NCI-H1048 (cell line): ENCODE results near the gene TEX264.

Source experiments
- DNase-seq: peaks from one replicate; lab custom pipeline; 2025; lab: John Stamatoyannopoulos, UW

Gene TEX264

GRCh38 chr3:51692980-51693395 is 21.9 kb downstream of the TEX264 start:
- DNase-seq: no peak

- no peak for DNase-seq
Observed at GRCh38 chr3:51696954-51697353, 25.9 kb downstream of the TEX264 start.

- no peak for DNase-seq
Observed at GRCh38 chr3:51698209-51698608, 27.2 kb downstream of the TEX264 start.

GRCh38 chr3:51700403-51700802 is 29.4 kb downstream of the TEX264 start:
- DNase-seq: no peak

GRCh38 chr3:51702156-51702555 is 31.1 kb downstream of the TEX264 start:
- no peak for DNase-seq

GRCh38 chr3:51703068-51703760 is 32.2 kb downstream of the TEX264 start:
- DNase-seq: no peak

- DNase-seq: no peak
Observed at GRCh38 chr3:51703761-51704510, 32.9 kb downstream of the TEX264 start.

GRCh38 chr3:51704511-51704950 is 33.5 kb downstream of the TEX264 start:
- DNase-seq: no peak

GRCh38 chr3:51705276-51706020 is 34.4 kb downstream of the TEX264 start:
- no peak for DNase-seq

- no peak for DNase-seq
Observed at GRCh38 chr3:51706021-51706485, 35.0 kb downstream of the TEX264 start.

- DNase-seq: peak; percentile 79
Observed at GRCh38 chr3:51706788-51707731, 36.0 kb downstream of the TEX264 start, which contains the start of gene GRM2. Gene GRM2, plus strand, starts transcription at chr3:51707068. Its CDS starts 1,916 bp downstream, at chr3:51708984.

GRCh38 chr3:51708216-51708845 is 37.3 kb downstream of the TEX264 start:
- no peak for DNase-seq

GRCh38 chr3:51709004-51709420 is 38.0 kb downstream of the TEX264 start:
- no peak for DNase-seq

- DNase-seq: no peak
Observed at GRCh38 chr3:51709675-51710074, 38.6 kb downstream of the TEX264 start.

GRCh38 chr3:51710631-51711351 is 39.7 kb downstream of the TEX264 start:
- DNase-seq: no peak

GRCh38 chr3:51711352-51712037 is 40.4 kb downstream of the TEX264 start:
- DNase-seq: no peak

- no peak for DNase-seq
Observed at GRCh38 chr3:51712038-51712420, 41.0 kb downstream of the TEX264 start.

GRCh38 chr3:51712511-51712931 is 41.5 kb downstream of the TEX264 start:
- DNase-seq: no peak

- DNase-seq: no peak
Observed at GRCh38 chr3:51712963-51713362, 41.9 kb downstream of the TEX264 start.
